AG04450 (cell line): ENCODE measurements around the gene CRELD2. TPM values are rescaled to one million over a fixed set of nuclear protein-coding genes. Genes with fewer than 3 reads are reported as not detected.

Experiments used
- CTCF ChIA-PET: fragments of 300-600, 350-600 bp; formaldehyde crosslinking; extraction: SDS; loops from one replicate; lab custom pipeline; 2022; ENCODE audit warnings: antibody characterized with exemption, inconsistent platforms; lab: Charles Lee
- POLR2A ChIA-PET: fragments of 350-600 bp; formaldehyde crosslinking; extraction: SDS; loops from one replicate; lab custom pipeline; 2021; ENCODE audit warnings: antibody characterized with exemption, inconsistent platforms; lab: Yijun Ruan, JAX
- DNase-seq: peaks from one replicate; pipeline ENCODE4 v3.0.0-alpha.2; 2011; ENCODE audit warnings: low read depth, low spot score
- H3K27ac ChIP-seq: one replicate; pipeline ENCODE4 v1.5.1; 2012; ENCODE audit warnings: low read depth, low read length, control low read depth
- H3K27me3 ChIP-seq: one replicate; pipeline ENCODE4 v1.6.0; 2012; ENCODE audit warnings: low read length; ENCODE audit not compliant: control insufficient read depth, insufficient read depth
- H3K4me3 ChIP-seq: 2 replicates; pipeline ENCODE4 v1.5.1; 2011; ENCODE audit warnings: mild to moderate bottlenecking, low read depth, low read length, control low read depth
- H3K9me3 ChIP-seq: 2 replicates; pipeline ENCODE4 v1.5.1; 2012; ENCODE audit warnings: low read length; ENCODE audit not compliant: control insufficient read depth, insufficient read depth
- CTCF ChIP-seq: IDR thresholded peaks from 2 replicates; pipeline ENCODE4 v1.5.1; 2011; ENCODE audit warnings: low read depth, low read length, control low read depth, inconsistent platforms
- polyA plus RNA-seq: library from polyadenylated mRNA; depleted of rRNA; stranded (reverse); fragments of >200 nt; gene quantifications from 2 replicates; pipeline ENCODE4 v1.2.3, GENCODE V29; 2011

The CRELD2 gene
- polyA plus RNA-seq, 1 experiment = 31.6 TPM

GRCh38 chr22:49884503-49885260 is 33.8 kb upstream of the CRELD2 start:
- no peaks in the 10 kb centered on the region for H3K27me3 ChIP-seq
- no peak for DNase-seq
- H3K27ac ChIP-seq = no peak overlapping the region
- no peak overlapping the region for H3K4me3 ChIP-seq
- CTCF ChIA-PET = no interaction called here
- TF ChIP-seq CTCF = no peak
- POLR2A ChIA-PET = no interaction called here
- H3K9me3 ChIP-seq = peaks cover 51% of the 10 kb centered on the region

DNA sequence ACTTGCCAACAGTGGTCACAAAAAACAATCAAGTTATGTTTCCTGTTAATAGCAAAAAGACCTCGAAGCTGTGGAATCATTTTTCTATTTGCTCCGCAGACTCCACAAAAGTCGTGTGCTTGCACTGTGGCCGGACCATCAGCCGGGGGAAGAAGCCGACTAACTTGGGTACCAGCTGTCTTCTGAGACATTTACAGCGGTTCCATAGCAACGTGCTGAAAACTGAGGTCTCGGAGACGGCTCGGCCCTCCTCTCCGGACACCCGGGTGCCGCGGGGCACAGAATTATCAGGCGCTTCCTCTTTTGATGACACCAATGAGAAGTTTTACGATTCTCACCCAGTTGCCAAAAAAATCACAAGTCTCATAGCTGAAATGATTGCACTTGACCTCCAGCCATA is 33.2 kb upstream of the CRELD2 start:
- TF ChIP-seq CTCF = no peak
- no peak overlapping the region for H3K27ac ChIP-seq
- ChIA-PET POLR2A (no interaction called here), CTCF (no interaction called here)
- H3K9me3 ChIP-seq = peaks cover 49% of the 10 kb centered on the region
- H3K4me3 ChIP-seq = no peak overlapping the region
- no peaks in the 10 kb centered on the region for H3K27me3 ChIP-seq
- no peak for DNase-seq

- H3K4me3 ChIP-seq = no peak overlapping the region
- CTCF ChIA-PET = no interaction called here
- POLR2A ChIA-PET = no interaction called here
- H3K9me3 ChIP-seq = peaks cover 52% of the 10 kb centered on the region
- H3K27ac ChIP-seq = no peak overlapping the region
- H3K27me3 ChIP-seq = no peaks in the 10 kb centered on the region
- no peak for TF ChIP-seq CTCF
- DNase-seq = no peak
Measured at GRCh38 chr22:49885881-49886280, 32.6 kb upstream of the CRELD2 start.

DNA sequence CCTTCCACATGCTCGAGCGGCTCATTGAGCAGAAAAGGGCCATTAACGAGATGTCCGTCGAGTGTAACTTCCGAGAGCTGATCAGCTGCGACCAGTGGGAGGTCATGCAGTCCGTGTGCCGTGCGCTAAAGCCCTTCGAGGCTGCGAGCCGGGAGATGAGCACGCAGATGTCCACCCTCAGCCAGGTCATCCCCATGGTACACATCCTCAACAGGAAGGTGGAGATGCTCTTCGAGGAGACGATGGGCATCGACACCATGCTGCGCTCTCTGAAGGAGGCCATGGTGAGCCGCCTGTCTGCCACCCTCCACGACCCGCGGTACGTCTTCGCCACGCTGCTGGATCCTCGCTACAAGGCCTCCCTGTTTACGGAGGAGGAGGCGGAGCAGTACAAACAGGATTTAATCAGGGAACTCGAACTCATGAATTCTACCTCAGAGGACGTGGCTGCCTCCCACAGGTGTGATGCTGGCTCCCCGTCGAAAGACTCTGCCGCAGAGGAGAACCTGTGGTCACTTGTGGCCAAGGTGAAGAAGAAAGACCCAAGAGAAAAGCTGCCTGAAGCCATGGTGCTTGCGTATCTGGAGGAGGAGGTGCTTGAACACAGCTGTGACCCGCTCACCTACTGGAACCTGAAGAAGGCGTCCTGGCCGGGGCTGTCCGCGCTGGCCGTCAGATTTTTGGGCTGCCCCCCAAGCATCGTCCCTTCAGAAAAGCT is 31.9 kb upstream of the CRELD2 start:
- no peak for DNase-seq
- Histone ChIP-seq H3K4me3 (no peak overlapping the region), H3K27ac (no peak overlapping the region), H3K27me3 (no peaks in the 10 kb centered on the region), H3K9me3 (peaks cover 55% of the 10 kb centered on the region)
- POLR2A ChIA-PET = no interaction called here
- CTCF ChIA-PET = no interaction called here
- no peak for TF ChIP-seq CTCF

DNA sequence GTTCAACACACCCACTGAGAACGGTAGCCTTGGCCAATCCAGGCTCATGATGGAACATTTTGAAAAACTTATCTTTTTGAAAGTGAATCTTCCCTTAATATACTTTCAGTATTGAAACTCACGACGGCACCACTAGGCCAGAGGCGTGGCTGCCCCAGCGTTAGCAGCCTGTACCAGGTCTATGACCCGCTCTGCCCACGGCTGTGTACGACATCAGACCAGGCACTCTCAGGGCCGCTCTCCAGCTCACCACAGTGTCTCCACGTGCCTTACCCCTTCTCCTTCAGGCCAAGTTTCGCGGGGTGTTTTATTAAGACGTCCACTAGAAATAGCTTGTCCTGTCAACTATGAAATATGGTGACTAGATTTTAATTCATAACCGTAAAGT is 31.4 kb upstream of the CRELD2 start:
- ChIA-PET CTCF (interaction anchor here (1.2 kb wide), 1 partner anchor 32 kb away, joined by 3 read pairs; no protein-coding TSS in a partner anchor), POLR2A (no interaction called here)
- no peak for TF ChIP-seq CTCF
- no peaks in the 10 kb centered on the region for H3K27me3 ChIP-seq
- no peak overlapping the region for H3K4me3 ChIP-seq
- no peak for DNase-seq
- H3K9me3 ChIP-seq = peaks cover 55% of the 10 kb centered on the region
- no peak overlapping the region for H3K27ac ChIP-seq
